ENCODE data around the gene IL37.

IL37 gene, protein sequence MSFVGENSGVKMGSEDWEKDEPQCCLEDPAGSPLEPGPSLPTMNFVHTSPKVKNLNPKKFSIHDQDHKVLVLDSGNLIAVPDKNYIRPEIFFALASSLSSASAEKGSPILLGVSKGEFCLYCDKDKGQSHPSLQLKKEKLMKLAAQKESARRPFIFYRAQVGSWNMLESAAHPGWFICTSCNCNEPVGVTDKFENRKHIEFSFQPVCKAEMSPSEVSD

GRCh38 chr2:112910865-112911264 lies at the start of gene IL37:
TSS of gene IL37 (plus strand) at chr2:112911165. CDS start at chr2:112913013, 1,848 bp downstream.
- no peak for DNase-seq

GRCh38 chr2:112864072-112864471 lies 46.9 kb upstream of the IL37 start:
- DNase-seq, result no peak

- DNase-seq, result no peak
Measured at GRCh38 chr2:112866128-112866835, 44.7 kb upstream of the IL37 start.

DNA sequence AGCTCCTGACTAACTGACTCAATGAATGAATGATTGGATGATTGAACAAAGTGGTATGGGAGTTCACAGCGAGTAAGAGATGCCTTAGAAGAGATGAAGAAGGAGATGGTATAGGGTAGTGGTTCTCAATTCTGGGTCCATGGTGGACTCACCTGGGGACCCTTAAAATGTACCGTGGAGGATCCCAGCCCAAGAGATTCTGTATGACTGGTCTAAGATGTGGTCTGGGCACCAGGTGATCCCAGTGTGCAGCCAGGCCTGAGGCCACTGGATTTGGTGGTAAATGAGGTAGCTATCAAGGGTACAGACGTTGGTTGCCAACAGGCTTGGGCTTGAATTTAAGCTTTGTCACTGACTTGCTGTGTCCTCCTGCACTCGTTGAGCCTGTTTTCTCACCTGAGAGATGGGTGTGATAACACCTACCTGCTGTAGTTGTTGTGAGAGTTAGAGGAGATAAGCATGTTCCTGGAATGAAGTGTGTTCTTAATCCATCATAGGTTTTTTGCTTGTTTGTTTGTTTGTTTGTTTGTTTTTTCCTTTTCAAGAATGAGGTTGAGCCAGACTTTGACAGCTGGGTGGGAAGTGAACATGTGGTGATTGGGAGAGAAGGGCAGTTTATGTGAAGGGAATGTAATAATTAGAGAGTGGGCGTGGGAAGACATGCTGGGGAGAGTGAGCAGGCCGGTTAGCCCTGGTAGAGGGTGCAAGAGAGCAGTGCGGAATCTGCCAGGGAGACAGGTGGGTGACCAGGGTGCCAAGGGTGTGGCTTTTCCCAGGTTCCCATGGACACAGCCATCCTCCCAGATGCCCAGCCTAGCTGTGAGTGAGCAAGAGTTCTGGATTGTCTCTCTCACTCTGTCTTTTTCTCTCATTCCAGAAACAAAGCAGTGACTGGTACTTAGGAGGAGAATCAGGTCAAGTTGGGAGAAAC lies 43.0 kb upstream of the IL37 start:
- DNase-seq, result no peak

- peak; percentile 19 for DNase-seq
Measured at GRCh38 chr2:112869258-112869842, 41.6 kb upstream of the IL37 start.

GRCh38 chr2:112870841-112871835 lies 39.8 kb upstream of the IL37 start:
- no peak for DNase-seq

DNA sequence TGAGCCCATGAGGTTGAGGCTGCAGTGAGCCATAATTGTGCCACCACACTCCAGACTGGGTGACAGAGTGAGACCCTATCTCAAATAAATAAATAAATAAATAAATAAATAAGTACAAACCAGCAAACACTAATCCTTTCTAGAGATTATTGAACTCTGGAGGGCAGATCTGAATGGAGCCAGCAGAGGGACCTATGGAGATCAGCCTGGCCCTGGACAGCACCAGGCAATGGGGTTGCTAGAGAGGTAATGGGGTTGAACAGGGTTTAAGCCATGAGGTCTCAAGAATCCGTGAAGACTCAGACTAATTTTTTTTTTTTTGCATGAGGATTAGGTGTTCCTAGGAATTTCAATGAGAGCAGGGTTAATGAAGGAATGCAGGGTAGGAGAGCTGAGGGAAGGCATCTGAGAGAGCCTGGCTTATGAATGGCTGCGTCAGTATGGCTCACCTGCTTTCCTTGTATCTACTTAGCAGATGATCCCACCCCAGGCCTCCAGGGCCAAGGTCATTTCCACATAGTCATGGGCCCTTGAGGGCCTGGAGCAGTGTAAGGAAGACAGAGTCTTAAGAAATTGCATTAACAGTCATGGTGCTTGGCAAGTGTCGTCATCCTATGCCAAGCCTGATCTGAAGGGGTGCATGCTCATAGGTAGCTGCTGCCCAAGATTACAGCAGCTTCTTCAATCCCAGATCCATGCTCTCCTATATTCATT lies 34.6 kb upstream of the IL37 start:
- no peak for DNase-seq

DNA sequence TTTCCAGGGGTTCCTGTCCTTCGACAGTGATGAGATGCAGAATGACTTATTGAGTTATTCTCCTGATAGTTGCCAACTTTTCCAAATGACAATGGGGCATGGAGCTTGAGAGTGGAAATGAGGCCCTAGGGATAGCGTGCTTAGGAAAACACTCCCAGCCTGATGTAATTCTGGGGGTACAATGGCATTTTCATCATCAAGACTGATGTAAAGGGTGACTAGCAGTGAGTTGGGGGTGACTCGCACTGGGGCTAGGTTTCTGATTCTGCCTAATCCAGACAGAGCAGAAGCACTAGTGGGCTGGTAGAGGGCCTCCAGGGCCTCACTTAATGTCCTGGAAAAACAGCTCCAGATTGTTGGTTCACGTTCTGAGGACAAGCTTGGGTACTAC lies 34.0 kb upstream of the IL37 start:
- DNase-seq, result no peak

DNA sequence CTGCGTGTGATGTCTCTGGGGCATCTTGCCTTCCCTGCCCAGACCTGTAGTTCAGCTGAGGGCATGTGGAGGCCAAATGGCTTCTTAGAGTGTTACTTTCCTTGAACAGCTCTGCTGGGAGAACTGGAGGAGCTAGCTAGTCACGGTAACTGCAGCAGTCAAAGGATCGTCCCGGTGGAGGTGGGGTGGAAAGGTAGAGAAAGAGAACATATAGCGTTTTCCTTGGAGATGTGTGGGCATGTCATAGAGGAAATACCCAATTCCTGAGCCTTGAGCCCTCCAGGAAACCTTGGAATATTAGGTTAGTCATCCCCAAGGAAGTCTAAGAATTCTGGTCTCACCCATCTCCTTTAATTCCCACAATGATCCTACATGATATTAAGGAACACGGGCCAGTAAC lies 33.5 kb upstream of the IL37 start:
- DNase-seq, result no peak

DNA sequence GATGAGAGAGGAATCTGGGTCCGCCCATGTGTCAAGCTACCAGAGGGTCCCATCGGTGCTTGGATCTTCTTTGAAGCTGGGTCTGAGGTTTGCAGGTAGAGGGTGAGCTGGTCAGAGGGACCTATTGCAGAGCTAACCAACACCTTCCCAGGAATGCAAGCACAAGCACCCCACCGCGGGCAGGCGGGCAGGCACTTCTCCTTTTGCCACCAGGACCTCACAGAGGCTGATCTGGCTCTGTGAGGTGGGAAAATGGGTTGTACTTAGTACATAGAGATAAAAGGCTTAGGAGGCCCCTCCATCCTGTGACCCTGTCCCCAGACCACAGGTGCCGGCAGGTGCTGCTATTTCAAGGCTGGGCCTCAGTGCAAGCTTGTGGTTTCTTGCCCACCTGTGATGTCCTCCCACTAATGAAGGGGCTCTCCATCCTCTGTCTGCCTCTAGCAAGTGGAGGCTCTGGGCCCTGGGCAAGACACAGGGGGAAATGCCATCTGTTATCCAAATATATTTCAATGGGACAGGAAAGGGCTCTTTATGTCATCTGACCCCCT lies 31.4 kb upstream of the IL37 start:
- no peak for DNase-seq

DNA sequence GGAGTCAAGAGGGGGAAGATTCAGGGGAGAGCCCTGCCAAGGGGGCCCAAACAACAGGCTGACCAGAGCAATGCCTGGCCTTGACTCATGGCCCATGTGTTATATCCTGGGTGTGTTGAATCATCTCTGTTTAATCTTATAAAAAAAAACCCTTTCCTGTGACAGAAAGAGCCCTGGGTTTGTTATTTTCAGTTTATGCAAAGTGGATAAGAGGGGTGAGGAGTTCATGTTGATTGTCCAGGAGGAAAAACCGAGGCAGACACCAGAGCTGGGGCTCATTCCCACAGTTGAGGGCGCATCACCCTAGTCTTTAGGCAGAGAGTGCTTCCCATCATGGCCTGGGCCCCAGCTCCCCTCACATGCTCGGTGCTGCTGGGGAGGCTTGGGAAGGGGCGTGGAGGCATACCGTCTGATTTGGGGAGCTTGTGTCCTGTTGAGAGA lies 30.9 kb upstream of the IL37 start:
- DNase-seq, result no peak

DNA sequence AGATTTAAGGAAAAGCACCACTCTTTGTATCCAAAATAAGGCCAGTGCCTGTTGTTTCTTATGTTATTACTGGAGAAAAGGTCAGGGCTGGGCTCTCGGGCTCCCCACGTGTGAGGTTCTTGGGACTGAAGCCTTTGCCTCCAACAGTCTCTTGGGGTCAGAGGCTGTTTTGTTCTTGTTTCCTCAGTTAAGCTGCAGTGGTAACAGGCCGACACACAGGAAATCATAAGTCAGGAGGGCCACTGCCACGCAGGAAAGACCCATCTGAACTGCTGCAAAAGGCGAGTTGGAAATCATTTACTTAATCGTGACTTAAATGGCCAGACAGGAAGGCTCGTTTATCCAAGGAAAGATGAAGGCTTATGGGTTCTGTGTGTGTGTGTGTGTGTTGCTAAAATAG lies 30.3 kb upstream of the IL37 start:
- no peak for DNase-seq

DNA sequence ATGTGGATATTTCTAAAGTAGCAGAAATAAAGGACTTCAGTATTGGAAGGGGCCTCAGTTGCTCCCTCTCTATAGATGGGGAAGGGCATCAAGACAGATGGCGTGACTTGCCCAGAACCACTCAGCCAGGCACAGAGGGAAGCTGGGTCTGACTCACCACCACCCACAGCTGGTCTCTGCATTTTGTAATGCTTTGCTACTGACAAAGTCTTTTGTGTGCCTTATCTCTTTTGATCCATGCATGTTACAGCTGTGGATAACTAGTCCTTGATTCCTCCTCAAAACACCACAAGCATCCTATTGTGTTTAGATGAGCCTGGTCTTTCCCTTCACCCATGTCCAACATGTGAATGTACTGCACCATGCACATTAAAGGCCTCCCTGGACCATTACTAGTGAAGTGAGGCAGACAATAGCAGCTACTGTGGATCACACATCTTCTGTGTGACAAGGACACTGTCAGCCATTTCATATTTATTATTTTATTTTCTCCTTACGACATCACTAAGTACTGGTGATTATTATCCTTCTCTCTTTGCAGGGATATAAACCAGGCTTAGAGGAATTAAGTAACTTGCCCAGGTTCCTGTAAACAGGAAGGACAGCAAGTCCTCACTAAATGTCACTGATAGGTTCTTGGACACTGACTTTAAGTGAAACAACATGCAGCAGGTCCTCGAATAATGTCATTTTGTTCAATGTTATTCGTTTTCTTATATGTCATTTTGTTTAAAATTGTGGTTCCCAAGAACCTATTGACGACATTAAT lies 29.6 kb upstream of the IL37 start:
- no peak for DNase-seq

DNA sequence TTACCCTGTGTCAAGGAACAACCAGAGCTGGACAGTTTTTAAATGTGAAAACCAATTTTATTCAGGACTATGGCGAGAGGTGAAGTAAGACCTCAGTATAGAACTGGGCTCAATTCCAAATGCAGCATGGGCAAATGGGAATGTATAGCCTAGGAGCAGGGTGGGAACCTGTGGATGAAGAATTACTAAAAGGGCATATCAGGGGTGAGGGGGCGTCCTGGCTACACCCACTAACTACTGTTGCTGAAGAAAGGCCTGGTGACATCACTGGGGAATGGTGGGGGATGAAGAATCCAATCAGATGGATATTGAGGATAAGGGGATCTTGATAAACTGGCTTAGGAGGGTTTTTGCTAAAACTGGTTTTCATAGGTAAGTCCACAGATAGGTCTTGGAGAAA lies 27.3 kb upstream of the IL37 start:
- no peak for DNase-seq

GRCh38 chr2:112884869-112885505 lies 26.0 kb upstream of the IL37 start:
- DNase-seq, result no peak

DNA sequence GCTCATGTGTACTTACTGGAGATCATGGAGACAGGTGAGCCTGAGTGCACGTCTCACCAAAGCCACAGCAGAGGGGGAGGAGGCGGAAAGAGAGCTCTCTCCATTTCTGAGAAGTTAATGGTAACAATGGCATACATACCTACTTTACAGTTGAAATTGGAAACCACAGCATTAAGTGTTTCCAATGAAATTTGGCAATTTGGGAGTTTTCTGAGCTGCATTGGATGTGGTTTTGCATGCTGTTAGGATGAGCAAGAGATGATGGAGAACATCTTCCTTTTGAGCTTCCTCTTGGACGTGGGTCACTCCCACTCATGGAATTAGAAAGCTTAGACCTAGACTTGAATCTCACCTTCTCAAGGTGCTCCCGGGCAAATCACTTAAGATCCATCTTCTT lies 25.5 kb upstream of the IL37 start:
- DNase-seq, result no peak

GRCh38 chr2:112886291-112886690 lies 24.7 kb upstream of the IL37 start:
- DNase-seq, result no peak

DNA sequence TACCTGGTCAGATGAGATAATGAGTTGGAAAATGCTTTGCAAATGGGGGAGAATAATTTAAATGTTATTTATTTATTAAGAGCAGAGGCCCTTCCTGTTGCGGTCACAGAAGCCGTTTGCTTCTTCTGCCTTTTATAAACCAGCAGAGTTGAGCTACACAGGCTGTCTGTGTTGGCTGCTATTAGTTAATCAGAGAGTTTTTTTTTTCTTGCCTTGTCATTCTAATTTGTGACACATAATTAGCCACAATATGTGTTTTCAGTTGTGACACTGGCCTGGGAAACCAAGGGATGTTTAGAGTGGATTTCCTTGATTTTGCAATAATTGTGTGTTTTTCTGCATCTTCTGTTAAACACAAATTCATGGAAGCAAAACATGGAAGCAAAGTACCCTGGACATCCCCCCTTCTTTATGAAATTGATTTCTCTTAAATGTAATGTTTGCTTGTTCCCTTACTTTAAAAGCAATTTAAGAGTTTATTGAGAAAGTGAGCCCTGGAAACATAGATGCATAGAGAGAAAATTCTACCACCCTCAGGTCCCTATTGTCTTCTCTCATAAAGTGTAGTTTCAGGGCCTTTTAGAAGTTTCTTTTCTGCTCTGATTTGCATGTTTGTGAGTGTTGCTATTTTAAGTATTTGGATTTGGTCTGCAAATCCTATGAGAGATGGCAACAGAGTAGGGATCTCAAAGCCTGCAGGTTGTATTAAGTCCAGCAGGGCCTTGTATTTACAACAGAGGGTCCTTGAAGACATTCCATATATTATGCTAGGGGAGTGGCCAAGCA lies 22.8 kb upstream of the IL37 start:
- no peak for DNase-seq

GRCh38 chr2:112889976-112890375 lies 21.0 kb upstream of the IL37 start:
- no peak for DNase-seq
